Astrocyte of the cerebellum (primary cell): ENCODE results near the gene SERINC3.
A peak's percentile ranks its signal among the peaks of the same experiment; 100 is the strongest.

Source experiments
- DNase-seq: peaks from one replicate; pipeline ENCODE4 v3.0.0-alpha.2; 2011; ENCODE audit warnings: low read depth
- H3K4me3 ChIP-seq: 2 replicates; pipeline ENCODE4 v1.5.1; 2011; ENCODE audit warnings: mild to moderate bottlenecking, low read depth, low read length, moderate library complexity
- in situ Hi-C: cut with HindIII; loops from 2 replicates; pipeline ENCODE4 v1.10.0; 2017; ENCODE audit warnings: low sequenced_read_pairs
- TF ChIP-seq, protein P1 (sequence below): IDR thresholded peaks from 2 replicates; pipeline ENCODE4 v1.5.1; 2012; ENCODE audit warnings: low read length, low read depth, moderate library complexity, mild to moderate bottlenecking; ENCODE audit errors: missing control alignments

The SERINC3 gene

DNA sequence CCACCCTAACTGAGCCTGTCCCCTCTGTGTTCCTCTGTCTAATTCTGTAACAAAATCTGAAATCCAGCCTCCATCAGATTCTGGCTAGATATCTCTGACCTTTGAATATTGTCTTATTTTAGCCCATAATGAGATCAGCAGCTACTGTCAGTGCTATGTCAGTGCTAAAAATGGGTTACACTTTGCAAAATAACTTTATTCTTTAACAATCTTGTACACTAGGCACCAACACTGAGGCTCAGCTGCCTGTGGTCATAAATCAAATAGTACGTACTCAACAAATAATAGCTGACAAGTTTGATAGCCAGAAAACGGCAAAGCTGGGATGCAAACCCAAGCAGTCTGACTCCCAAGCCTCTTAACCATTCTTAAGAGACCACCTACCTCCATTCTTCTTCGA is 24.1 kb downstream of the SERINC3 start:
- H3K4me3 ChIP-seq, result no peak overlapping the region
- no peak for DNase-seq
- TF ChIP-seq, protein P1, sequence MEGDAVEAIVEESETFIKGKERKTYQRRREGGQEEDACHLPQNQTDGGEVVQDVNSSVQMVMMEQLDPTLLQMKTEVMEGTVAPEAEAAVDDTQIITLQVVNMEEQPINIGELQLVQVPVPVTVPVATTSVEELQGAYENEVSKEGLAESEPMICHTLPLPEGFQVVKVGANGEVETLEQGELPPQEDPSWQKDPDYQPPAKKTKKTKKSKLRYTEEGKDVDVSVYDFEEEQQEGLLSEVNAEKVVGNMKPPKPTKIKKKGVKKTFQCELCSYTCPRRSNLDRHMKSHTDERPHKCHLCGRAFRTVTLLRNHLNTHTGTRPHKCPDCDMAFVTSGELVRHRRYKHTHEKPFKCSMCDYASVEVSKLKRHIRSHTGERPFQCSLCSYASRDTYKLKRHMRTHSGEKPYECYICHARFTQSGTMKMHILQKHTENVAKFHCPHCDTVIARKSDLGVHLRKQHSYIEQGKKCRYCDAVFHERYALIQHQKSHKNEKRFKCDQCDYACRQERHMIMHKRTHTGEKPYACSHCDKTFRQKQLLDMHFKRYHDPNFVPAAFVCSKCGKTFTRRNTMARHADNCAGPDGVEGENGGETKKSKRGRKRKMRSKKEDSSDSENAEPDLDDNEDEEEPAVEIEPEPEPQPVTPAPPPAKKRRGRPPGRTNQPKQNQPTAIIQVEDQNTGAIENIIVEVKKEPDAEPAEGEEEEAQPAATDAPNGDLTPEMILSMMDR, result no peak
- in situ Hi-C loops, result no loop called here

DNA sequence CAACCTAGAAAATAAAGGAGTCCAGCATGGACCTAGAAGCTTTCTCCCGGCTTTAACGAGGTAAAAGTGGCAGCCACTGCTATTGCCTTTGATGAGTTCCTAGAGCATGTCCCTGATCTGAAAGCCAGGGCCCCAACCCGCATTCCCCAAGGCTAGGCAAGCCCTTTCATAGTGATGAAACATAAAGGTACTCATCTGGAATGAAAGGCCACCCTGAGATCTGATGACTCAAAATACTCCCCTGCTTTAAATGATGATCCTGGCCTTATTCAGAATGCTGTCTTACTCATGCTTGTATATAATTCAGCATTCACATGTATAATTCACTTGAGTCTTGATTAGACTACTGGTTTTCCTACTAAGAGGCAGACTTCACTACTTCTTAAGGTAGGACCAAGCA is 24.9 kb downstream of the SERINC3 start:
- H3K4me3 ChIP-seq, result no peak overlapping the region
- in situ Hi-C loops, result no loop called here
- TF ChIP-seq, protein P1, result no peak
- peak; percentile 54 for DNase-seq

DNA sequence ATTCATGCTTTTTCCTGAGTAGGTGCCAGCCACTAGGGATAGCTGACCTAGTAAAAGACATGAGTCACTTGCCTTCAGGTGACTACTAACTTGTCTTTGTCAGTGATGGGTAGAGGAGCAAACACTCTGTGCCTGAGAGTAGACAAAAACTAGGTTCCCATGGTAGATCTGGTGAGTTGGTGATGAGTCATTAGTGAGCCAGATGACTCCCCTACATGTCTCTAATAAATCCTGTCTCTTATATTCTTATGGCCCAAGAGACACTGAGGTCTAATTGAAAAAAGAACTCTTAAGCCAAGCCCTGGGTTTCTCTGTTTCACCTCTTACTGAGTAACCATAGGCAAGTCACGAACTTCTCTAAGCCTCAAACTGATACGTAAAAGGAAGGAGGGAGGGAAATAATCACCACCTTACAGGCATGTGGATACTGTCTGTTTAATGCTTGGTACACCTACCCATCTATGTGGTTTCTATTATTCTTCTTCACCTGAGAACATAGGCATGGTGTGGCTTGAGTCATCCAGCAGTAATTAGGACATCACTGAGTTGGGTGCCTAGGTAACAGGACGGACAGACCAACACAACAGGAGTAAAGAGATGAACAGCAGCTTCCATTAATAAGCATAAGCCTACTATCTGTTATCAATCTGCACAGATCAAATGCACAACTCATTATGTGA is 25.9 kb downstream of the SERINC3 start:
- in situ Hi-C loops, result no loop called here
- no peak overlapping the region for H3K4me3 ChIP-seq
- DNase-seq, result peak; percentile 68
- TF ChIP-seq, protein P1, result no peak

DNA sequence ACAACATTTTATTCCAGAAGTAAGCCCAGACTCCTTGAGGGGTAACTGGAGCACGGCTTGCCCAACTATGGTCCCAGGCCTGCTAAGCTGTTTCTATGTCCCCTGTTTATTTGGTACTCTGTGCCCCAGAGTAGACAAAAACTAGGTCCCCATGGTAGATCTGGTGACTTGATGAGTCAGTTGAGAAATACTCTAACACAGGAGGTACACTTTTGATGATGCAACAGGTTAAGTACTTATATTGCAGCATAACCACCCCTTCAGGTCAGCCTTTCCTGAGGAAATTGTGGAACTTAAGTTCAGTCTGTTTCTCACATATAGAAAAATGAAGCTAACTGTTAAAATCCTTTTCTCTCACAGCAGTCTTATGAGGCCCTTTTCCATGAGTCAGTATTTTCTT is 26.6 kb downstream of the SERINC3 start:
- in situ Hi-C loops, result no loop called here
- H3K4me3 ChIP-seq, result no peak overlapping the region
- DNase-seq, result no peak
- TF ChIP-seq, protein P1, result no peak

DNA sequence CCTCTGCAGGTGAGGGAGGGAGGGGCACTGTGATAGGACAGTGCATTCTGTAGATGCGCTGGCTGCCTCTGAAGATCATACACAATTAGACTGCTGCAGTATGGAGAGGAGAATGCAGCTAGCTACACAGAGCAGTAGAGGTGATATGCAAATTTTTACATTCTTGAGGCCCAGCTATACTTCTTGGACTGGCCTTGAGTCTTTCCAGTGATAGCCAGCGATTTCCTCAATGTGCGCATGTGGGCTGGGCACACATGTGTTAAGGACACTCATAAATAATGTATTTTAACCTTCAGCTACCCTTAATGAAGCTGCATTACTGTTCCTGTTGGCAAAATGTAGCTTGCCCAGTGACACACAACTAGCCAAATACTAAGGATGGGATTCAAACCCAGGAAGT is 27.2 kb downstream of the SERINC3 start:
- in situ Hi-C loops, result no loop called here
- H3K4me3 ChIP-seq, result no peak overlapping the region
- DNase-seq, result no peak
- TF ChIP-seq, protein P1, result no peak

DNA sequence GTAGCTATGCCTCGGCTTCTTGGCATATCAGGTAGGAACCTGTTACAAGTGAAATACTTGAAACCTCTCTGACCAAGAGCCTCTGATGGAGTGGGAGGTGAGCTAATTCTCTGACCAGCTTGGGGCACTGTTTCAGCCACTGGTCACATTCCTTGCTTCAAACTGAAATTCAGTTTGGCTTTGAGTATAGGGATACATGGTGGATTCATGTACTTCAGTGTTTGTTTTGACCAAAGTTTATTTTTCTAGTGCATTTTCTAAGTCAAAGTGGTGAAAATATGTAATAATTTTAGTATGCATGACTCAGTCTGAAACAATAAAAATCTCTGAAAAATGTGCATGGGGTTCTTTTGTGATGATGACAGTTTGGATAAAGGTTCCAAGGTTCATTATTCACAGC is 27.6 kb downstream of the SERINC3 start:
- TF ChIP-seq, protein P1, result no peak
- no peak overlapping the region for H3K4me3 ChIP-seq
- peak; percentile 49 for DNase-seq
- in situ Hi-C loops, result no loop called here
